Measurements from ENCODE around the gene REG1A.

The REG1A gene

DNA sequence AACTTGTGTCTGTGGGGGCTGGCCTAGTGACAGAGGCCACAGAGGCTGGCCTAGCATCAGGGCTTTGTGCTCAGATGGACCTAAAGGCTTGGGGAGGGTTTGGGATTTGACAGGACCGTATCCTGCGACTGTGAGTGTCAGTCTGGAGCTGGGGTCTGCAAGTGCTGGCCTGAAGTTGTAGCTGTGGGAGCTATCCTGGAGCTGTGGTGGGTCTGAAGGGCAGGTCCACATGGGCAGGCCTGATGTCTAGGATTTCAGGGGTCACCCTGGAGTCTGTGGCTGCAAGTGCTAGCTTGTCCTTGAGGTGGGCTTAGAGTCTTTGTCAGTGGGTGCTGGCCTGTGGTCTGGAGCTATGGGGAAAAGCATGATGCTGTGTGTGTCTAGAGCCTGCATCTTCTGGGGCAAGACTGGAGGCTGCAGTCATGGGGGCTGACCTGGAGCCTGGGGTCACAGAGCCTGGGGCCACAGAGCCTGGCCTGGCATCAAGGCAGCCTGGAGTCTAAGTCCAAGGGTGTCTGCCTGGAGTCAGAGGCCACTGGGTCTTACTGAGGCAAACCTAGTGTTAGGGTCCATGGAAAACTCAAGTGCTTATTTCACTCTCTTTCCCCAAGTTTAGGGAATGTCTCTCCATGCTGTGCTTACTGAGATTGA is 35.7 kb downstream of the REG1A start:
- H3K27me3 Mint-ChIP-seq (ENCODE audit: low read depth) = no peaks in the 10 kb centered on the region

DNA sequence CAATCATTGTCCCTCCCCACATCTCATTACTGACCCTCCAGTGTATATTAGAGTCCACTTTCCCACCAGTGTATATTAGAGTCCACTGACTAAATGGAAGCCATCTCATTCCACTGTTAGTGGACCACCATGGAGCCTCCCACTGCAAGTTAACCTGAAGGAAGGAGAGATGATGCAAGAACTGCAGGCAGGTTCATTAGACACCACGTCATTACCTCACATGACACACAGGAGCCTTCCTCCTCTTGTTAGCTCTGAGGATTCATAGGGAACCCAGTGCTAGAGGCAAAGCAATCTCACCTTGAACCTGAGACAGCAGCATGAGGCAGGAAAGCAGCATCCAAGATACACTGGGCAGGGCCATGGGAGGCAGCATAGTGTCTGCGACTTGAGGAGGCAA is 38.7 kb downstream of the REG1A start:
- no peaks in the 10 kb centered on the region for H3K27me3 Mint-ChIP-seq (ENCODE audit: low read depth)
- H3K4me1 Mint-ChIP-seq (ENCODE audit: low read depth) = no peaks in the 10 kb centered on the region
- DNase-seq (ENCODE audit: low spot score) = no peak
- no peaks in the 10 kb centered on the region for H3K36me3 Mint-ChIP-seq (ENCODE audit: low read depth)
- H3K27ac Mint-ChIP-seq = no peak overlapping the region
- H3K9me3 Mint-ChIP-seq = peaks cover 10% of the 10 kb centered on the region
- H3K4me3 Mint-ChIP-seq = no peak overlapping the region

More for the DNA sequence above, 35.7 kb downstream of the REG1A start:
- Mint-ChIP-seq H3K36me3 (ENCODE audit: low read depth) (no peaks in the 10 kb centered on the region), H3K9me3 (peaks cover 13% of the 10 kb centered on the region), H3K27ac (no peak overlapping the region), H3K4me1 (ENCODE audit: low read depth) (no peaks in the 10 kb centered on the region), H3K4me3 (no peak overlapping the region)
- no peak for DNase-seq (ENCODE audit: low spot score)

DNA sequence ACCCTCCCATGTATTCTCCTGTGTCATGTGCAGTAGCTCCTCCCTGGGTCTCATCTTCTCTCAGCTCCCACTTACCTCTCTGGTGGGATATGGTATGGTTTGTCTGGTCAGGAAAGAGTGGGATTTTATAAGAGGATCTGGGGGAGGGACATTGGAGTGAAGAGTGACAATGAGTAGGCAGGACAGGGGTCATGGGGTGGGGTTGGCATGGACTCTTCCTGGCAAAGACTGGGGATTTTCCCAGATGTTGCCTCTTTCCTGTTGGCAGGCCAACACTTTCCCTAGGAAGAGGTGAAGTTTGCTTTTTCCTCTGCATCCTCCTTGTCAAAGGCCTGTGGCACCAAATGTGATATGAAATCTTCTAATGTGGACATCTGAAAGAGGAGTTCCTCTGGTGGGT is 39.4 kb downstream of the REG1A start, which contains the start of gene REG3A:
REG3A (minus strand) TSS at position 101 of the 400 bp plus-strand sequence. CDS start 348 bp downstream, outside the sequence.
- Mint-ChIP-seq H3K4me1 (ENCODE audit: low read depth) (no peaks in the 10 kb centered on the region), H3K9me3 (peaks cover 10% of the 10 kb centered on the region), H3K27ac (no peak within 1 kb of the TSS), H3K4me3 (no peak within 1 kb of the TSS), H3K36me3 (ENCODE audit: low read depth) (no peaks in the 10 kb centered on the region), H3K27me3 (ENCODE audit: low read depth) (no peaks in the 10 kb centered on the region)
- DNase-seq (ENCODE audit: low spot score) = no peak

DNA sequence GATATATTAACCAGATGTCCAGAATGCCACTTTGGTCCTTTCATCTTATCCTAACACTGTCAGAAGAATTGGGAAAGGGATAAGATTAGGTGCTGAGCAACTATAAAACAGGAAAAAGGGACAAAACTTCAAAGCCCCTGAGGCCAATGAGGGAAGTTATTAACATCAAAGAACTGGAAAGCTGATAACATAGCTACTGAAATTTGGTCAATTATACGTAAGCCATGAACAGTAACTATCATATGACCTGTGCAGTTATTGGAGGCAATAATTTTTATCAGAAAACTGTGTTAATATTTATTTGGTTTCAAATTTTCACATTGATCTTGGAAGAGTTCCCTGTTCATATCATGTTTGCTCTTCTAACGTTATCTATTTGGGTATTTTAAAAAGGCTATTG is 41.8 kb downstream of the REG1A start:
- Mint-ChIP-seq H3K4me1 (ENCODE audit: low read depth) (no peaks in the 10 kb centered on the region), H3K36me3 (ENCODE audit: low read depth) (no peaks in the 10 kb centered on the region), H3K9me3 (peaks cover 2% of the 10 kb centered on the region), H3K27ac (no peak overlapping the region), H3K4me3 (no peak overlapping the region), H3K27me3 (ENCODE audit: low read depth) (no peaks in the 10 kb centered on the region)
- DNase-seq (ENCODE audit: low spot score) = no peak

DNA sequence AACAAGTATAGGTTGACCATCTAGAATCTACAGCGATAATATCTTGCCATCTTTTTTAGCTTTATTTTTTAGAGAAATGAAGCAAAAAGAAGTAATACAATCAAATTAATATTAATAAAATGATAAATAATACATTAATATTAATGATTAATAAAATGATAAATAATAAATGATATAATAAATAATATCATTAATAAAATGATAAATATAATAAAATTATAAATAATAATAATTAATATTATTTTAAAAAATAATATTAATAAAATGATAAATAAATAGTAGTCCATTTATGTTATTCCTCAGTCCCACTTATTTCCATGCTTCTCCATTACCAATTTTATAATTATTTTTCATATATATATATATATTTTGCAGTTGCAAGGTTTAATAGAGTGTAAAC is 42.5 kb downstream of the REG1A start:
- Mint-ChIP-seq H3K27me3 (ENCODE audit: low read depth) (no peaks in the 10 kb centered on the region), H3K36me3 (ENCODE audit: low read depth) (no peaks in the 10 kb centered on the region), H3K4me3 (no peak overlapping the region), H3K27ac (no peak overlapping the region), H3K4me1 (ENCODE audit: low read depth) (no peaks in the 10 kb centered on the region), H3K9me3 (no peaks in the 10 kb centered on the region)
- DNase-seq (ENCODE audit: low spot score) = no peak

DNA sequence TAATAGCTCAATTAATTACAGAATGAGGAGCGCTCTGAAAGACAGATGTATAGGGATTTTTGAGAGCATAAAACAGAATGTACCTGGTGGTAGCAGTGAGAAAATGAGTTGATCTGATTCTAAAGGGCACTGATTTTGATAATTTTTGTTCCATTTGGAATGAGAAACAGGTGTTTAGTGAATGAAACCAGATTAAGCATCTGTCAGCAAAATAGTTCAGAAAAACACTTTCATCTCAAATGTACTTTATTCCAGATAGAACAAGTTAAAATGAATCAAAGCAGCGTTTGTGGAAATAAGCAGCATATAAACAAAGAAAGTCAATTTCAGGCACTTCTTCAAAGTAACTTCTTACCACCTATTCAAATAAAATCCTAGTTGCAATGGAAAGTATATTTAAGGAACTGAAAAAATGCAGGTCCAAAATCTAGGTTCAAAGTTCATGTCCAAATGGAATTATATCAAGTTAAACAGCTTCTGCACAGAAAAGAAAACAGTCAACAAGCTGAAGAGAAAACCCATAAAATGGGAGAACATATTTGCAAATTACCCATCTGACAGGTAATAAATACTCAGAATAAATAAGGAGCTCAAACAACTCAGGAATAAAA is 51.2 kb downstream of the REG1A start:
- H3K9me3 Mint-ChIP-seq = peaks cover 15% of the 10 kb centered on the region
- no peak overlapping the region for H3K4me3 Mint-ChIP-seq
- no peak for DNase-seq (ENCODE audit: low spot score)
- no peak overlapping the region for H3K27ac Mint-ChIP-seq
- no peaks in the 10 kb centered on the region for H3K27me3 Mint-ChIP-seq (ENCODE audit: low read depth)
- H3K36me3 Mint-ChIP-seq (ENCODE audit: low read depth) = no peaks in the 10 kb centered on the region
- H3K4me1 Mint-ChIP-seq (ENCODE audit: low read depth) = no peaks in the 10 kb centered on the region
